ENCODE measurements around the gene EPHB3. TPM values are rescaled to one million over a fixed set of nuclear protein-coding genes. Genes with fewer than 3 reads are reported as not detected.

Gene EPHB3
- total and polyA plus RNA-seq, 4 donors: 0.14 to 1.8 (median 0.67) TPM

- TF ChIP-seq HNF4G (IDR thresholded peaks at IDR 0.05) (no peak), ZBTB33 (IDR thresholded peaks at IDR 0.05) (no peak), FOXA1 (IDR thresholded peaks at IDR 0.05) (no peak), CTCF (IDR thresholded peaks at IDR 0.05; ENCODE audit: low read depth, low read length, missing input control) (no peak), SP1 (IDR thresholded peaks at IDR 0.05) (no peak), HNF4A (conservative IDR thresholded peaks at IDR 0.05) (no peak), ATF3 (IDR thresholded peaks at IDR 0.05) (no peak), RXRA (IDR thresholded peaks at IDR 0.05) (no peak), YY1 (IDR thresholded peaks at IDR 0.05) (no peak), EGR1 (IDR thresholded peaks at IDR 0.05; ENCODE audit: low read depth in 2 of 2) (no peak), JUND (IDR thresholded peaks at IDR 0.05) (no peak), NR2F2 (IDR thresholded peaks at IDR 0.05) (no peak), RAD21 (IDR thresholded peaks at IDR 0.05) (no peak), TAF1 (conservative IDR thresholded peaks at IDR 0.05) (no peak)
- Histone ChIP-seq H3K4me1 (ENCODE audit: control insufficient read depth in 4 of 4, insufficient read depth in 4 of 4, low read length in 3 of 4) (no peaks in the 10 kb centered on the region), H3K4me3 (ENCODE audit: low read depth in 1 of 3, low read length in 3 of 3) (no peak overlapping the region), H3K9ac (ENCODE audit: low read depth in 1 of 2, low read length in 2 of 2) (no peak overlapping the region), H3K27ac (ENCODE audit: low read depth in 1 of 2, low read length in 2 of 2) (no peak overlapping the region), H3K9me3 (ENCODE audit: control insufficient read depth in 4 of 4, low read length in 3 of 4) (no peaks in the 10 kb centered on the region), H3K36me3 (ENCODE audit: control insufficient read depth in 4 of 4, insufficient read depth in 3 of 4, low read depth in 1 of 4, low read length in 3 of 4) (no peaks in the 10 kb centered on the region), H3K27me3 (ENCODE audit: control insufficient read depth in 4 of 4, insufficient read depth in 4 of 4, low read length in 3 of 4) (peaks cover 0 to 6% (median 0%) of the 10 kb centered on the region in 4 donors)
- DNase-seq (ENCODE audit: low spot score): no peak
- 73% methylated on average over 12 of the region's 12 CpGs for WGBS
Observed at GRCh38 chr3:184551614-184552256, 9.8 kb upstream of the EPHB3 start.

GRCh38 chr3:184552296-184552695 is 9.3 kb upstream of the EPHB3 start:
- Histone ChIP-seq H3K27me3 (ENCODE audit: control insufficient read depth in 4 of 4, insufficient read depth in 4 of 4, low read length in 3 of 4) (peaks cover 0 to 6% (median 2%) of the 10 kb centered on the region in 4 donors), H3K36me3 (ENCODE audit: control insufficient read depth in 4 of 4, insufficient read depth in 3 of 4, low read depth in 1 of 4, low read length in 3 of 4) (no peaks in the 10 kb centered on the region), H3K4me3 (ENCODE audit: low read depth in 1 of 3, low read length in 3 of 3) (no peak overlapping the region), H3K9me3 (ENCODE audit: control insufficient read depth in 4 of 4, low read length in 3 of 4) (no peaks in the 10 kb centered on the region), H3K9ac (ENCODE audit: low read depth in 1 of 2, low read length in 2 of 2) (no peak overlapping the region), H3K27ac (ENCODE audit: low read depth in 1 of 2, low read length in 2 of 2) (no peak overlapping the region), H3K4me1 (ENCODE audit: control insufficient read depth in 4 of 4, insufficient read depth in 4 of 4, low read length in 3 of 4) (no peaks in the 10 kb centered on the region)
- no peak for DNase-seq (ENCODE audit: low spot score)
- no peak for TF ChIP-seq ZBTB33 (IDR thresholded peaks at IDR 0.05)
- no peak for TF ChIP-seq MAX (IDR thresholded peaks at IDR 0.05)
- no peak for TF ChIP-seq YY1 (IDR thresholded peaks at IDR 0.05)
- TF ChIP-seq ATF3 (IDR thresholded peaks at IDR 0.05): no peak
- TF ChIP-seq RXRA (IDR thresholded peaks at IDR 0.05): no peak
- no peak for TF ChIP-seq TAF1 (conservative IDR thresholded peaks at IDR 0.05)
- no peak for TF ChIP-seq NR2F2 (IDR thresholded peaks at IDR 0.05)
- no peak for TF ChIP-seq HNF4A (conservative IDR thresholded peaks at IDR 0.05)
- TF ChIP-seq RAD21 (IDR thresholded peaks at IDR 0.05): no peak
- TF ChIP-seq FOXA1 (IDR thresholded peaks at IDR 0.05): no peak
- no peak for TF ChIP-seq GABPA (IDR thresholded peaks at IDR 0.05 in 1 of 2, conservative IDR thresholded peaks at IDR 0.05 in 1 of 2)
- no peak for TF ChIP-seq REST (IDR thresholded peaks at IDR 0.05)
- no peak for TF ChIP-seq JUND (IDR thresholded peaks at IDR 0.05)
- no peak for TF ChIP-seq EGR1 (IDR thresholded peaks at IDR 0.05; ENCODE audit: low read depth in 2 of 2)
- no peak for TF ChIP-seq CTCF (IDR thresholded peaks at IDR 0.05; ENCODE audit: low read depth, low read length, missing input control)
- no peak for TF ChIP-seq FOXA2 (IDR thresholded peaks at IDR 0.05)
- no peak for TF ChIP-seq SP1 (IDR thresholded peaks at IDR 0.05)
- WGBS: 86% methylated on average over 6 of the region's 6 CpGs
